Measurements from ENCODE around the gene TNFRSF14. TPM values are rescaled to one million over a fixed set of nuclear protein-coding genes. Genes with fewer than 3 reads are reported as not detected.

TNFRSF14 gene
- total RNA-seq, 1 experiment from 2014 or later = 4.5 TPM

DNA sequence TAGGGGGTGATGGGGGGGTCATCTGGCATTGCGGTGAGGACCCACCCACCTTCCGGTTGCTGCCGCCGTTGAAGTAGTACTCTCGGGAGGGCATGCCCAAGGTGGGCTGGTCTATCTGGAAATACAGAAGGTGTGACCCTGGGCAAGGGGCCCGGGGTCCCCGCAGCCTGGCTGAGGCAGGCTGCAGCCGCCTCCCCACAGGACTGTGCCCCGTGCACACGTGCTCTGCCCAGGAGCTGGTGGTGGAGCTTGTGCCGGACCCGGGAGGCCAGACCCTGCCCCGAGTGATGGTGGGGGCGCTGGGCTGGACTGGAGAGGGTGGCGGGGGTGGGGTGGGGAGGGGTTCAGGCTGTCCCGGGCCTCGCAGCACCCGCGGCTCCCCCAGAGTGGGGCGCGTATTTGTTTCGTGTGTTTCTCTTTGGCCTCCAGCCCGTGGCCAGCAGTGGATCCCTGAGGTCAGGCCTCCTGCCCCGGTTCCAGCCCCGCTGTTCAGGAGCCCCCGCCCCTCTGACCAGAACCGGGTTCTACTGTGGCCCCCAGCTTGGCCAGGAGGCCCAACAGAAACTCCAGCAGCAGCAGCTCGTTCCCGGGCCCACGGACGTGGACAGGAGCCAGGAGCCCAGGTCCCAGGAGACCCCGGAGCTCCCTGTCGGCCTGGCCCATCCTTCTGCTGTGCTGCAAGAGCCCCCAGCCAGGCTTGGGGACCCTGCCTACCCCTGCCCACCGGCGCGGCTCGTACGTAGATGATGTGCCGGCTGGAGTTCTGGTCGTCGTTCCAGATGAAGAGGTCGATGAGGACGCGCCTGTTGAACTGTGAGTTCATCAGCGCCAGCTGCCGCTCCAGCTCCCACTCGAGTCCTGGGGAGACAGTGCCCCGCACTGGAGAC lies 49.6 kb downstream of the TNFRSF14 start:
- Histone ChIP-seq H3K36me3 (no peaks in the 10 kb centered on the region), H3K9me3 (no peaks in the 10 kb centered on the region), H3K4me3 (no peak overlapping the region), H3K27me3 (0 out of 2 replicates have a peak, but pooled peaks cover 2% of the 10 kb centered on the region)
- no peak for DNase-seq

DNA sequence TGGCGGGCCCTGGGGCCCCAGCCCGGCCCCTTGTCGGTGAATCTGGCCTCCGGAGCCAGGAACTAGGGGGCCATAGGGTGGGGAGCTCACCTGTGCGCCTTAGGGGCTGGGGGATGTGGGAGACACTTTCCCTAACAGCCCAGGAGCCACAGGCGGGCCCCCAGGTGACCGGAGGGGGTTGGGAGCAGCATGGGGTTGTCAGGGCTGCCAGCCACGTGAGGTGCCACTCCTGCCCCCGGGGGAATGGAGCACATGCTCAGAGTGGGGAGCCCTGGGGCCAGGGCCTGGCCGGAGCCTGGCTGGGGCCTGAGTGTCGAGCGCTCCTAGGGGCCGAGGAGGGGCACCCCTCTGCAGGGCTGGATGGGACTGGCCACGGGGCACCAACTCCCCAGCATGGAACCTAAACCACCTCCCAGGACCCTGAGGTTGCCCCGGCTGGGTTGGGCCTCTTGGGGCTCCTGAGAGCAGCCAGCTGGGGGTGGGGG lies 50.3 kb downstream of the TNFRSF14 start:
- Histone ChIP-seq H3K4me3 (no peak overlapping the region), H3K27me3 (no peaks in the 10 kb centered on the region), H3K9me3 (no peaks in the 10 kb centered on the region), H3K36me3 (no peaks in the 10 kb centered on the region)
- DNase-seq = no peak

DNA sequence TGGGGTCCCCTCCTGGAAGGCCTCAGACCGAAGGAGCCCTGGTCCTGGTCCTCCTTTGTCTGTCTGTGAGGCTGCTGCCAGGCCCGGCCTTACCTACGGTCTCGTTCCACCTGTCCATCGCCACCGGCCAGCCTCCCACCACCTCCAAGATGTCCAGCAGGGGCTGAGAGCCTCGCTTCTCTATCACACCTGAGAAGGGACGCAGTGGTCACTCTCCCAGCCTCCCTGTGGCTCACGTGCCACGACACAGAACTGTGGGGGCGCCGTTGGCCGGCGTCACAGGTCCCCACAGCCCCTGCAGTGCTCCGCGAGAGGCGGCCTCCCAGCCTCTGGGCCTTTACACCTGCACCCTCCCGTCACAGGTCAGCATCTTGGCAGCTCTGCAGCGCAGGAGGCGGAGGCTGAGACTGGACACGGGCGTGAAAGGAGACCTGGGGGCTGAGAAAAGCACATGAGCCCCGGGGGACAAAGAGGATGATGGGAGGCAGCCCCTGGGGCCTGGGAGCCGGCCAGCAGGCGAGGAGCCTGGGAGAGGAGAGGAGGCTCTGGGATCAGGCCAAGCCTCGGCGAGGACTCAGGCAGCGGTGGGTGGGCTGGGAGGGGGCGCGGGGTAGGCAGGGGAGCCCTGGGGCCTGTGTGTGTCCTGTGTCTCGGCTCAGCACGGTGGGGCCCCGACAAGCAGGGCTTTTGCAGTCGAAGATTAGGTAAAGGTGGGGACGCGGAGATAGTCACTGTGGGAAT lies 50.9 kb downstream of the TNFRSF14 start:
- H3K27me3 ChIP-seq = no peaks in the 10 kb centered on the region
- DNase-seq = no peak

DNA sequence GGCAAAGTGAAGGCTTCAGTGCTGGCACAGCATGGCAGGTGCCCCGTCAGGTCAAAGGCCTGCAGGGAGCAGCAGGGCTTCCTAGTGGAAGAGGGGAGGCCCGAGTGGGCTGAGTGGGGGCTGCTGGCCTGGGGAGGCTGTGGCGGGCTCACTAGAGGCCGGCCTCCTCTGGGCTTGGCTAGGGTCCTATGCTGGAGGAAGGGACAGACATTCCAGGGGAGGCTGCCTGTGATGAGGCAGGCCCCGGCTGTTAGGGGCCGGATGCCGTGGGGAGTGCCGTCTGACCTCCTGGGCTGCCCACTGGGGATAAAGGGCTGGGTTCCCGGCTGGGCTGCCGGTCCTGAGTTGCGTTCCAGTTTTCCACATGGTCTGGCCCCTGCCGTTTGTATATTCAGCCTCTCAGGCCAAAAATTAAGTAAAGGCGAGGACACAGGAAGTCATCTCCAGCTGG lies 51.5 kb downstream of the TNFRSF14 start:
- no peak for DNase-seq
- Histone ChIP-seq H3K36me3 (no peaks in the 10 kb centered on the region), H3K4me3 (no peak overlapping the region), H3K9me3 (no peaks in the 10 kb centered on the region), H3K27me3 (no peaks in the 10 kb centered on the region)

More for the DNA sequence above, 50.9 kb downstream of the TNFRSF14 start:
- Histone ChIP-seq H3K36me3 (no peaks in the 10 kb centered on the region), H3K9me3 (no peaks in the 10 kb centered on the region), H3K4me3 (no peak overlapping the region)

DNA sequence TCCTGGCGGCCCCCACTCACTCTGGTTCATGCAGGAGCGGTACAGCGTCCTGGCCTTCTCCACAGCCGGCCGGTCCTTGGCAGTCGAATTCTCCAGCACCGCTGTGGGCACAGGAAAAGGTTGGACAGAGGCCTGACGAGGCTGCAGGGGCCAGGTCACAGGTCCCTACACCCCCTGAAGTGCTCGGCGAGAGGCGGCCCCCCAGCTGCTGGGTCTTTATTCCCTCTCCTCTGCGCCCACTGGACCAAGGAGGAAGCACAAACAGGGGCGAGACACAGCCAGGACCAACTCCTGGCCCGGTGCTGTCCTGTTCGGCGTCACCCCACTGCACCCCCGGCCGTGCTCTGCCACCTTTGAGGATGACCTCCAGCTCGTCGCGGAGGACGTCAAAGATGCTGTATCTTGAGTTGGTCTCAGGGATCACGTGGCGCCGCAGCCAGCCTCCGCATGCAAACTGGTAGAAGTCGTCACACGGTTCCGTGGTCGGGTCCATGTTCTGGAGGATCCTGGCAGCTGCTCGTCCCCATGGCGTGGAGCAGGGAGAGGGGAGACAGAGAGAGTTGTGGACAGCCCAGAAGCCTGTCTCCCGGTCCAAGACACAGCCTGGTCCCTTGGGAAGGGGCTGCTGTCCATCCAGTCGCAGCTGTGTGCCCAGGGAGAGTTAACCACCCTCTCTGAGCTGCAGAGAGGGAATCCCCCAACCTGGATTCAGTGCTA lies 53.3 kb downstream of the TNFRSF14 start:
- H3K36me3 ChIP-seq = no peaks in the 10 kb centered on the region
- no peak overlapping the region for H3K4me3 ChIP-seq
- H3K27me3 ChIP-seq = no peaks in the 10 kb centered on the region
- H3K9me3 ChIP-seq = peaks cover 3% of the 10 kb centered on the region; the same call in 1 of the 2 replicates
- DNase-seq = no peak

DNA sequence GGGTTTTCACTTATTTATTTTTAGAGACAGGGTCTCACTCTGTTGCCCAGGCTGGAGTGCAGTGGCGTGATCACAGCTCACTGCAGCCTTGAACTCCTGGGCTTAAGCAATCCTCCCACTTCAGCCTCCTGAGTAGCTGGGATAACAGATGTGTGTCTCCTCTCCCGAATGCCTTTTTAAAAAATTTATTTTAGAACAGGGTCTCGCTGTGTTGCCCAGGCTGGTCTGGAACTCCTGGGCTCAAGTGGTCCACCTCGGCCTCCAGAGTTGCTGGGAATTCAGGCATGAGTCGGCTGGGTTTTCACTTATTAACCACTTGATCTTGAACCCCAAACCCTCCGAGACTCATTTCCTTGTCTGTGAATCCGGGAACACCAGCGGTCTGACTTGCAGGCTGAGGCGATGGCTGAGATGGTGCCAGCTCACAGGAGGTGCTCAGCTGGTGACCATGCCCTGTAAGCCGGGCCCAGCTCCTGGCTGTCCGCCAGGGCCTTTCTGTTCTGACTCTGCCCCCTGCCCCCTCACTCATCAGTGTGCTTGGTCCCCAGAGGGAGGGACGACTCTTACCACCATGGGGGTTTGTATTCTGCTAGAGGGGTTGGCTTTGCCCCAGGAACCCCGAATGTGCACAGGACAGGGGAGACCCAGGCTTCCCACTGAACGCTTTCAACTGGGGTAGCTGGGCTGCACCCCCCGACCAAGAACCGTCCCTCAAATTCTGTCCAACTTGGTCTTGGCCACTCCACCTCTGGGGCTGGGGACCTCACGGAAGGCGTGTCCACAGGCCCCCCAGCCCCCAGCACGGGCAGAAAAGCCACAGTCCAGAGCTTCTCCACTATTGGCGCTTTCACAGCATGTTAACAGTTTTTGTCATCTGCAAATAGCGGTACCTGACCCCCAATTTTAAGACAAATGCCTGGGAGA lies 54.1 kb downstream of the TNFRSF14 start:
- no peaks in the 10 kb centered on the region for H3K27me3 ChIP-seq
- H3K9me3 ChIP-seq = peaks cover 3% of the 10 kb centered on the region; the same call in 1 of the 2 replicates
- no peaks in the 10 kb centered on the region for H3K36me3 ChIP-seq
- DNase-seq = peak; percentile 35
- H3K4me3 ChIP-seq = no peak overlapping the region

DNA sequence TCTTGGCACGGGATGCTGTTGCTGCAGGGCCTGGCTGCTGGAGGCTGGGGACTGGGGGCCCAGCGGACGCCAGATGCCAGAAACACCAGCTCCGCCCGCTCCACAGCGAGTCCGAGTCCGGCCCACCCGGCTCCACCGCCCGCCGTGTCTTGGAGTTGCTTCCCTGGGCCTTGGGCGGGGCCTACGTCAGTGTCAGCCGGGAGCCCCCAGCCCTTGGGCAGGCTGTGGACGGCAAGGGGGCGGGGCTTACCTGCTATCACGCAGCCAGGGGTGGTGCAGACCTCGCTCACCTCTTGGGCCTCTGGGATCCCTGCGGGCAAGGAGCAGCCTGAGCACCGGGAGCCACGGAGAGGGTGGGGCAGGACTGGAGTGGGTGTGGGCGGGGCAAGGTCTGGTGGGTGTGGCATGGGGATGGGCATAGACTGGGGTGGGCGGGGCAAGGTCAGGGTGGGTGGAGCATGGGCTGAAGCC lies 54.9 kb downstream of the TNFRSF14 start:
- H3K27me3 ChIP-seq = no peaks in the 10 kb centered on the region; the same call in 1 of the 2 replicates
- H3K9me3 ChIP-seq = peaks cover 3% of the 10 kb centered on the region; the same call in 1 of the 2 replicates
- DNase-seq = no peak
- H3K4me3 ChIP-seq = no peak overlapping the region
- H3K36me3 ChIP-seq = no peaks in the 10 kb centered on the region

DNA sequence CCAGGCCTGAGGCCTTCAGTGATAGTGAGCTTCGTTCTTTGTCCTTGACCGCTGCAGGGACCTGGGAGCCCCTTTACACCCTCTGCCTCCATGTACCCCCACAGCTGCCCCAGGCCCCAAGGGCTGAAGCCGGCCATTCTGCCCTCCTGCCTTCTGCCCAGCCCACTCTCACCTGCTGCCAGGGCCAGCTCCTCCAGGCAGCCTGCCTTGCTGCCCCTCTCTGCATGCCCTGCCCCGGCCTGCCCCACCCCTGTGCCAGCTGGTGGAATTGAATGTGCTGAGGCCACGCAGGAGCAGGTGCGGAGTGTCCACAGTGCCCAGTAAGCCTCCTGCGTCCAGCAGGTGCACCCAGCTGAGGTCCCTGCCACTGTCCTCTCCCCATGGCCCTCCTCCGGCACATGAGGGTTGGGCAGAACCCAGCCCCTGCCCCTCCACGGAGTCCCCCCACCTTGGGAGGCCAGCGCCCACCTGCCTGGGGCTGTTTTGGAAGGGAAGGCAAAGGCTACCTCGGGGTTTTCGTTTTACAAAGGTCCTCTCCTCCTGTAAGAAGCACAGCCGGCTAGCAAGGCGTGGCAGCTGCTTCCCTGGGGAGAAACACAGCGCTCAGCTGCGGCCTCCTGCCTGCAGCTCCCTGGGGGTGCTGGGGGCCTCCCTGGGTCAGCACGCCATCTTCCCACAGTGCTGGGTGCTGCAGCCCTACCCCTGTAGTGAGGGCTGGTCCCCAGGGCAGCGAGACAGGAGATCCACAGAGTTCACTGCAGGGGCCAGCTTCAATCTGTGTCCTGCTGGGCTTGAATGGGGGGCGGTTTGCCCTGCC lies 55.7 kb downstream of the TNFRSF14 start:
- Histone ChIP-seq H3K27me3 (no peaks in the 10 kb centered on the region; the same call in 1 of the 2 replicates), H3K4me3 (no peak overlapping the region), H3K36me3 (no peaks in the 10 kb centered on the region), H3K9me3 (peaks cover 3% of the 10 kb centered on the region; the same call in 1 of the 2 replicates)
- no peak for DNase-seq

DNA sequence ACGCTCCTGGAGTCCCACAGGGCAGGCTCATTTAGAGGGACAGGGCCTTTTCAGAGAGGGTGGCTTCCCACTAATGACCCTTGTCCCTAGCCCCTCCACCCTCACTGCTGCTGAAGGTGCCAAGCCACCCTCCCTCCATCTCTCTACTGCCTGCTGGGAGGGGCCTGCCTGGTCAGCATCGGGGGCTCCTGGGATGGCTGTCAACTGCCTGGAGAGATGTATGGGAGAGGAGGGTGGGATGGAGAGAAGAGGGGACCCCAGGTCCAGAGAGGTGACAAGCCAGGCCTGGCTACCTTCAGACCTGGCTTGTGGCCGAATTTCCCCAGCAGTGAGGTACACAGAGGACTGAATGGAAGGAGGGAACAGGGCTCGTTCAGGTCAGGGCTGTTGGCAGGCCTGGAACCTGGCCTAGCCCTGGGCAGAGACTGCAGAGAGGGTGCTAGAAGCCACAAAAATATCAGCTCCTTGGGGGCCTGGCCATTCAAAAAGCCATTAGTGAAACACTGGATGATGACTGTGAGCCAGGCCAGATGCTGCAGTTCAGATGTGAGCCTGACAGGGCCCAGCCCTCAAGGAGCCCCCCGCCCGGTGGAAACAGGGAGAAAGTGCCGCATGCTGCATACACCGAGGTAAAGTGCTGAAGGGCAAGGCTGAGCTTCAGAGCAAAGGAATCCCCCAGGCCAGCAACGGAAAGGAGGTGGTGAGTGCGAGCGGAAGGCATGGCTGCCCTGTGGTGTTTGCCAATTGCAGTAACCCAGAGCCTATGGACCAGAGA lies 56.6 kb downstream of the TNFRSF14 start:
- no peak for DNase-seq
- Histone ChIP-seq H3K36me3 (no peaks in the 10 kb centered on the region), H3K27me3 (no peaks in the 10 kb centered on the region; the same call in 1 of the 2 replicates), H3K4me3 (no peak overlapping the region), H3K9me3 (peaks cover 3% of the 10 kb centered on the region; the same call in 1 of the 2 replicates)

Other genes starting within 250 kb of the TNFRSF14 start
- 10.3 and 20.5 TPM in 2 replicates for gene MORN1, start 164.8 kb upstream of the TNFRSF14 start, total RNA-seq (2014; rRNA removed; shearing (Covaris generic); ENCODE audit: low replicate concordance)
- gene RER1, start 164.5 kb upstream of the TNFRSF14 start, total RNA-seq (2014; rRNA removed; shearing (Covaris generic); ENCODE audit: low replicate concordance) = 36.7 and 60.4 TPM in 2 replicates
- 39.7 and 44.5 TPM in 2 replicates for gene PEX10, start 143.8 kb upstream of the TNFRSF14 start, total RNA-seq (2014; rRNA removed; shearing (Covaris generic); ENCODE audit: low replicate concordance)
- gene PLCH2, start 80.1 kb upstream of the TNFRSF14 start, total RNA-seq (2014; rRNA removed; shearing (Covaris generic); ENCODE audit: low replicate concordance) = not detected in 2 replicates
- gene PANK4, start 29.8 kb upstream of the TNFRSF14 start, total RNA-seq (2014; rRNA removed; shearing (Covaris generic); ENCODE audit: low replicate concordance) = 16.6 and 17.3 TPM in 2 replicates
- gene HES5, start 26.1 kb upstream of the TNFRSF14 start, total RNA-seq (2014; rRNA removed; shearing (Covaris generic); ENCODE audit: low replicate concordance) = not detected in 2 replicates
- gene PRXL2B, start 30.4 kb downstream of the TNFRSF14 start, total RNA-seq (2014; rRNA removed; shearing (Covaris generic); ENCODE audit: low replicate concordance) = 9.6 and 12.3 TPM in 2 replicates
- gene MMEL1, start 76.6 kb downstream of the TNFRSF14 start, total RNA-seq (2014; rRNA removed; shearing (Covaris generic); ENCODE audit: low replicate concordance) = not detected in 2 replicates
- gene TTC34, start 245.3 kb downstream of the TNFRSF14 start, total RNA-seq (2014; rRNA removed; shearing (Covaris generic); ENCODE audit: low replicate concordance) = not detected in 2 replicates

All from MG63 (cell line).